Right ventricle myocardium inferior (tissue), 1 donor: ENCODE data around the gene SLC12A6. TPM values are rescaled to one million over a fixed set of nuclear protein-coding genes. Genes with fewer than 3 reads are reported as not detected.

Source experiments
- microRNA-seq: library from miRNA; unstranded; fragments of <30 nt; microRNA quantifications from one replicate; pipeline ENCODE4 v1.2.0, GENCODE V29; 2020
- total RNA-seq: library from RNA; stranded (reverse); fragmentation: NEBNext Ultra II Directional; extraction: Animal tissue kit (Norgen Biotek cat#: 25700); gene quantifications from one replicate; pipeline ENCODE4 v1.2.1, GENCODE V29; 2021
- donor health status: DM: no; HTN: yes; CAD: no; lungs with severe emphysema.

SLC12A6 gene
- total RNA-seq, 1 donor from 2014 or later = 30.4 TPM

Small RNA genes within 50 kb of the gene (microRNA-seq; reads per million reads assigned to microRNA genes)
- gene MIR1233-1 = not detected

Other genes starting within 250 kb of the SLC12A6 start
- gene EMC7, start 235.9 kb downstream of the SLC12A6 start, total RNA-seq = 65.1 TPM
- 1.8 TPM for gene PGBD4, start 235.7 kb downstream of the SLC12A6 start, total RNA-seq
- 19.3 TPM for gene KATNBL1, start 127.7 kb downstream of the SLC12A6 start, total RNA-seq
- gene EMC4, start 112.8 kb downstream of the SLC12A6 start, total RNA-seq = 85.7 TPM
- 157 TPM for gene NOP10, start 5.4 kb upstream of the SLC12A6 start, total RNA-seq
- not detected for gene NUTM1, start 5.5 kb upstream of the SLC12A6 start, total RNA-seq
- gene LPCAT4, start 29.4 kb upstream of the SLC12A6 start, total RNA-seq = 89.2 TPM
- 13.7 TPM for gene GOLGA8A, start 100.0 kb upstream of the SLC12A6 start, total RNA-seq
- 7.1 TPM for gene GOLGA8B, start 245.9 kb upstream of the SLC12A6 start, total RNA-seq